Measurements from ENCODE around the gene TMC1.

GRCh38 chr9:72650206-72650605, 128.8 kb downstream of the TMC1 start:
- TF ChIP-seq FOXM1 (IDR thresholded peaks at IDR 0.05; ENCODE audit: borderline replicate concordance, low read depth) (no peak), CREB1 (IDR thresholded peaks at IDR 0.05; ENCODE audit: low read depth) (no peak), TAF1 (IDR thresholded peaks at IDR 0.05; ENCODE audit: low read depth) (no peak), ZBTB7A (IDR thresholded peaks at IDR 0.05; ENCODE audit: low read depth) (no peak), EP300 (IDR thresholded peaks at IDR 0.05; ENCODE audit: borderline replicate concordance) (no peak), REST (IDR thresholded peaks at IDR 0.05; ENCODE audit: low read depth) (no peak), YY1 (IDR thresholded peaks at IDR 0.05; ENCODE audit: low read depth) (no peak), CEBPB (IDR thresholded peaks at IDR 0.05) (no peak), TCF12 (IDR thresholded peaks at IDR 0.05; ENCODE audit: low read depth) (no peak)

All from Ishikawa (cell line).